ENCODE data around the gene PARM1.

DNA sequence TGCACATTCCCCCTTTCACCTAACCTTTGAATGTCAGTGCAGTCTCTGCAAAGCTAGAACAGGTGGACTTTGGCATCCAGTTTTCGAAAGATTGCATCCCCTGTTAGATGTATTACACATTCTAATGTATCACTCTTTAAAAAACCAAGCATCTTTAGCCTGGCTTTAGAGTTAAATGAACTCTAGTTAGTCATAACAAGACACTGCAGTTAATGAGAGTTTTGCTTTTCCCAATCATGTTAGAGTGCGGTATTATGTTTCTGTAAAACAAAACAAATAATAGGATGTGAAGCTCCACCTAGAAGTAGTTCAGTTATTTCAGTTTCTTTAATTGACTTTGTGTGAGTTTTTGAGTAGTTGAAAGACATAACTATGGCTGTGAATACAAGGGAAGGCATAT lies 42.2 kb downstream of the PARM1 start:
- no peak for TF ChIP-seq EZH2 (IDR thresholded peaks at IDR 0.05; ENCODE audit: insufficient read depth, poor library complexity, severe bottlenecking)
- TF ChIP-seq EZH2phosphoT487 (IDR thresholded peaks at IDR 0.05; ENCODE audit: insufficient read depth, low read depth): no peak
